HEK293 (cell line): ENCODE results near the gene HECTD4.

Source experiments
- CTCF ChIP-seq: fragments of 450-650 bp; formaldehyde crosslinking; IDR thresholded peaks from 2 replicates; pipeline ENCODE4 v1.5.1; 2016; ENCODE audit warnings: missing biosample characterization, missing genetic modification characterization
- KLF10 ChIP-seq: fragments of 450-650 bp; IDR thresholded peaks from 2 replicates; pipeline ENCODE4 v1.5.1; 2018; ENCODE audit warnings: missing biosample characterization, mild to moderate bottlenecking, missing genetic modification characterization
- REST ChIP-seq: fragments of 450-650 bp; formaldehyde crosslinking; IDR thresholded peaks from 2 replicates; pipeline ENCODE4 v1.5.1; 2016; ENCODE audit warnings: missing biosample characterization, missing genetic modification characterization
- ZNF843 ChIP-seq: fragments of 450-650 bp; formaldehyde crosslinking; IDR thresholded peaks from 2 replicates; pipeline ENCODE4 v1.5.1; 2016; ENCODE audit warnings: missing biosample characterization, missing genetic modification characterization
- ZSCAN18 ChIP-seq: fragments of 450-650 bp; formaldehyde crosslinking; IDR thresholded peaks from 2 replicates; pipeline ENCODE4 v1.5.1; 2016; ENCODE audit warnings: missing biosample characterization, missing genetic modification characterization
- TF ChIP-seq, protein P1 (sequence below): fragments of 450-650 bp; formaldehyde crosslinking; IDR thresholded peaks from 2 replicates; pipeline ENCODE4 v1.5.1; 2016; ENCODE audit warnings: missing biosample characterization, missing genetic modification characterization
- TF ChIP-seq, protein P2 (sequence below): fragments of 450-650 bp; formaldehyde crosslinking; IDR thresholded peaks from 2 replicates; pipeline ENCODE4 v1.5.1; 2016; ENCODE audit warnings: missing biosample characterization, missing genetic modification characterization, low read depth
- TF ChIP-seq, protein P3 (sequence below): fragments of 450-650 bp; formaldehyde crosslinking; IDR thresholded peaks from 2 replicates; pipeline ENCODE4 v1.5.1; 2016; ENCODE audit warnings: missing biosample characterization, missing genetic modification characterization
- TF ChIP-seq, protein P4 (sequence below): fragments of 450-650 bp; formaldehyde crosslinking; IDR thresholded peaks from 2 replicates; pipeline ENCODE4 v1.5.1; 2016; ENCODE audit warnings: missing biosample characterization, missing genetic modification characterization, low read depth

- TF ChIP-seq, protein P1, sequence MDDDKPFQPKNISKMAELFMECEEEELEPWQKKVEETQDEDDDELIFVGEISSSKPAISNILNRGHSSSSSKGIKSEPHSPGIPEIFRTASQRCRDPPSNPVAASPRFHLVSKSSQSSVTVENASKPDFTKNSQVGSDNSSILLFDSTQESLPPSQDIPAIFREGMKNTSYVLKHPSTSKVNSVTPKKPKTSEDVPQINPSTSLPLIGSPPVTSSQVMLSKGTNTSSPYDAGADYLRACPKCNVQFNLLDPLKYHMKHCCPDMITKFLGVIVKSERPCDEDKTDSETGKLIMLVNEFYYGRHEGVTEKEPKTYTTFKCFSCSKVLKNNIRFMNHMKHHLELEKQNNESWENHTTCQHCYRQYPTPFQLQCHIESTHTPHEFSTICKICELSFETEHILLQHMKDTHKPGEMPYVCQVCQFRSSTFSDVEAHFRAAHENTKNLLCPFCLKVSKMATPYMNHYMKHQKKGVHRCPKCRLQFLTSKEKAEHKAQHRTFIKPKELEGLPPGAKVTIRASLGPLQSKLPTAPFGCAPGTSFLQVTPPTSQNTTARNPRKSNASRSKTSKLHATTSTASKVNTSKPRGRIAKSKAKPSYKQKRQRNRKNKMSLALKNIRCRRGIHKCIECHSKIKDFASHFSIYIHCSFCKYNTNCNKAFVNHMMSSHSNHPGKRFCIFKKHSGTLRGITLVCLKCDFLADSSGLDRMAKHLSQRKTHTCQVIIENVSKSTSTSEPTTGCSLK (tag by site-specific recombination): no peak
- no peak for TF ChIP-seq CTCF (tag by site-specific recombination)
- TF ChIP-seq, protein P2, sequence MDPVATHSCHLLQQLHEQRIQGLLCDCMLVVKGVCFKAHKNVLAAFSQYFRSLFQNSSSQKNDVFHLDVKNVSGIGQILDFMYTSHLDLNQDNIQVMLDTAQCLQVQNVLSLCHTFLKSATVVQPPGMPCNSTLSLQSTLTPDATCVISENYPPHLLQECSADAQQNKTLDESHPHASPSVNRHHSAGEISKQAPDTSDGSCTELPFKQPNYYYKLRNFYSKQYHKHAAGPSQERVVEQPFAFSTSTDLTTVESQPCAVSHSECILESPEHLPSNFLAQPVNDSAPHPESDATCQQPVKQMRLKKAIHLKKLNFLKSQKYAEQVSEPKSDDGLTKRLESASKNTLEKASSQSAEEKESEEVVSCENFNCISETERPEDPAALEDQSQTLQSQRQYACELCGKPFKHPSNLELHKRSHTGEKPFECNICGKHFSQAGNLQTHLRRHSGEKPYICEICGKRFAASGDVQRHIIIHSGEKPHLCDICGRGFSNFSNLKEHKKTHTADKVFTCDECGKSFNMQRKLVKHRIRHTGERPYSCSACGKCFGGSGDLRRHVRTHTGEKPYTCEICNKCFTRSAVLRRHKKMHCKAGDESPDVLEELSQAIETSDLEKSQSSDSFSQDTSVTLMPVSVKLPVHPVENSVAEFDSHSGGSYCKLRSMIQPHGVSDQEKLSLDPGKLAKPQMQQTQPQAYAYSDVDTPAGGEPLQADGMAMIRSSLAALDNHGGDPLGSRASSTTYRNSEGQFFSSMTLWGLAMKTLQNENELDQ (tag by site-specific recombination): no peak
- TF ChIP-seq ZNF843 (tag by site-specific recombination): no peak
- no peak for TF ChIP-seq KLF10 (tag by site-specific recombination)
- TF ChIP-seq ZSCAN18 (tag by site-specific recombination): no peak
- TF ChIP-seq REST (tag by site-specific recombination): no peak
- TF ChIP-seq, protein P3, sequence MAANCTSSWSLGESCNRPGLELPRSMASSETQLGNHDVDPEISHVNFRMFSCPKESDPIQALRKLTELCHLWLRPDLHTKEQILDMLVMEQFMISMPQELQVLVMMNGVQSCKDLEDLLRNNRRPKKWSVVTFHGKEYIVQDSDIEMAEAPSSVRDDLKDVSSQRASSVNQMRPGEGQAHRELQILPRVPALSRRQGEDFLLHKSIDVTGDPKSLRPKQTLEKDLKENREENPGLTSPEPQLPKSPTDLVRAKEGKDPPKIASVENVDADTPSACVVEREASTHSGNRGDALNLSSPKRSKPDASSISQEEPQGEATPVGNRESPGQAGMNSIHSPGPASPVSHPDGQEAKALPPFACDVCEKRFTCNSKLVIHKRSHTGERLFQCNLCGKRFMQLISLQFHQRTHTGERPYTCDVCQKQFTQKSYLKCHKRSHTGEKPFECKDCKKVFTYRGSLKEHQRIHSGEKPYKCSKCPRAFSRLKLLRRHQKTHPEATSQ: no peak
- TF ChIP-seq, protein P4, sequence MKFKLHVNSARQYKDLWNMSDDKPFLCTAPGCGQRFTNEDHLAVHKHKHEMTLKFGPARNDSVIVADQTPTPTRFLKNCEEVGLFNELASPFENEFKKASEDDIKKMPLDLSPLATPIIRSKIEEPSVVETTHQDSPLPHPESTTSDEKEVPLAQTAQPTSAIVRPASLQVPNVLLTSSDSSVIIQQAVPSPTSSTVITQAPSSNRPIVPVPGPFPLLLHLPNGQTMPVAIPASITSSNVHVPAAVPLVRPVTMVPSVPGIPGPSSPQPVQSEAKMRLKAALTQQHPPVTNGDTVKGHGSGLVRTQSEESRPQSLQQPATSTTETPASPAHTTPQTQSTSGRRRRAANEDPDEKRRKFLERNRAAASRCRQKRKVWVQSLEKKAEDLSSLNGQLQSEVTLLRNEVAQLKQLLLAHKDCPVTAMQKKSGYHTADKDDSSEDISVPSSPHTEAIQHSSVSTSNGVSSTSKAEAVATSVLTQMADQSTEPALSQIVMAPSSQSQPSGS: no peak
Measured at GRCh38 chr12:112294793-112295192, 87.4 kb downstream of the HECTD4 start.
